ENCODE results near the gene RMND1.

DNA sequence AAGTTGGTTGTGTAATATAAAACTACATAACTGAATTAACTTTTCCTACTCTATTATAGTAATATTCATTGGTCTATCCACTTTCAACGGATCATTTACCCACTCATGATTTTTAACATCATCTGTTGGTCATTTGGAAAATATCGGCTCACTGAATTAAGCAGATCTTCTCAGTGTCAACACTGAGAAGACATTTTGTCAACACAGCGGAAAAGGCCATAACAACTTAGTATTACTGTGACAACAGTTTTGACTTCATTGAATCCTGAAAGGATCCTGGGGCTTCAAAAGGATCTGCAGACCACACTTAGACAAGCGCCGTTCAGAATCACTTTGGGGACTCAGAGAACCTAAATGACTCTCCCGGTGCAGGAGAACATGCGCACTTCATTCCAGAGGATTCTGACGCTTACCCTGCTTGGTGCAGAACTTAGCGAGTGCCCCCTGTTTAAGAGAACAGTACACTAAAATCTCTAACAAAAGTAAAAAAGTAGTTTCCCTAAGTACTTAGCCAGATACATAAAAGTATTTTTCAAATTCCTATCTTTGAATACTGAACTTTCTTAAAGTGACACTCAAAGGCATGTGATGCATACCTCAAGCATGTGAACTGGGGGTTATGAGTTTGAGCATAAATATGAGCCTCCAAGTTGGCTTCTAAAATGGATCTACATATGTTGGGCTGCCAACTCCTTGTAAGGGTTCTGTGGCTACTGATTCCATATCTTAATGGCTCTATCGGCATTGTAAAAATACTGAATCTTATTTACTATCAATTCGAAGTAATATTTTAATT lies 64.6 kb downstream of the RMND1 start:
- no peak for TF ChIP-seq ZNF133 (CRISPR knock-in tag; IDR thresholded peaks at IDR 0.05)
- TF ChIP-seq ELF1 (tag; IDR thresholded peaks at IDR 0.05), result no peak
- TF ChIP-seq HMG20A (CRISPR knock-in tag; conservative IDR thresholded peaks at IDR 0.05), result no peak
- no peak for TF ChIP-seq ZNF124 (CRISPR knock-in tag; IDR thresholded peaks at IDR 0.05)
- no peak for TF ChIP-seq PRPF4 (IDR thresholded peaks at IDR 0.05; ENCODE audit: insufficient read depth, low read depth, low read length, poor library complexity, severe bottlenecking)
- no peak for TF ChIP-seq GTF2B (IDR thresholded peaks at IDR 0.05; ENCODE audit: extremely low read depth, insufficient read length)
- TF ChIP-seq MXI1 (IDR thresholded peaks at IDR 0.05; ENCODE audit: low read depth, low read length), result no peak
- TF ChIP-seq CTCF (IDR thresholded peaks at IDR 0.05 in 2 of 3, conservative IDR thresholded peaks at IDR 0.05 in 1 of 3; ENCODE audit: insufficient read depth in 2 of 3, low read depth in 1 of 3, low read length in 3 of 3), result no peak
- TF ChIP-seq RAD51 (IDR thresholded peaks at IDR 0.05; ENCODE audit: borderline replicate concordance, low read depth), result no peak
- TF ChIP-seq HDAC6 (IDR thresholded peaks at IDR 0.05; ENCODE audit: low read depth, low read length), result no peak
- no peak for TF ChIP-seq CBX3 (IDR thresholded peaks at IDR 0.05; ENCODE audit: borderline replicate concordance in 1 of 2, low read length in 2 of 2)
- TF ChIP-seq STAT5B (CRISPR knock-in tag; IDR thresholded peaks at IDR 0.05), result no peak
- TF ChIP-seq ESRRA (IDR thresholded peaks at IDR 0.05; ENCODE audit: borderline replicate concordance, low read depth), result no peak
- no peak for TF ChIP-seq HMG20B (CRISPR knock-in tag; IDR thresholded peaks at IDR 0.05)

Data from K562 (cell line).